B cell (primary cell): ENCODE measurements around the gene TIRAP. TPM values are rescaled to one million over a fixed set of nuclear protein-coding genes. Genes with fewer than 3 reads are reported as not detected.

Experiments
- ATAC-seq: fragments of 200-7000 bp; cut with Tn5 transposase; one replicate; pipeline ENCODE4 v1.10.0; 2021; ENCODE audit warnings: low read depth, mild to moderate bottlenecking, moderate number of reproducible peaks, moderate library complexity
- CTCF ChIA-PET: fragments of 350-600 bp; sonication (Branson Sonifier 250); formaldehyde crosslinking; loops from one replicate; lab custom pipeline; 2021; ENCODE audit warnings: antibody characterized with exemption, inconsistent platforms; lab: Charles Lee
- POLR2A ChIA-PET: fragments of 350-600 bp; sonication (Branson Sonifier 250); formaldehyde crosslinking; loops from one replicate; lab custom pipeline; 2021; ENCODE audit warnings: antibody characterized with exemption; lab: Charles Lee
- DNase-seq: peaks from one replicate; pipeline ENCODE4 v3.0.0; 2013
- H2AFZ ChIP-seq: 2 replicates; pipeline ENCODE4 v1.6.1; 2012; ENCODE audit warnings: mild to moderate bottlenecking, low read depth, low read length; ENCODE audit not compliant: insufficient read depth, poor library complexity, severe bottlenecking
- H3K27ac ChIP-seq, 2 donors: 1 replicate in 1 of 2; 2 replicates in 1 of 2; pipeline ENCODE4 v1.5.1; 2012 to 2013; ENCODE audit warnings: low read length in 2 of 2, mild to moderate bottlenecking in 2 of 2, moderate library complexity in 1 of 2
- H3K27me3 ChIP-seq, 4 experiments: fragments of 200-600 bp in 1 of 4; sonication (generic) in 1 of 4; replicated peaks in 1 of 4; 1 replicate in 2 of 4; 2 replicates in 2 of 4; pipeline versions ENCODE4 v1.6.1 to v1.7.0; 2013 to 2016; ENCODE audit warnings: low read length in 3 of 4, mild to moderate bottlenecking in 2 of 4, mixed read lengths in 1 of 4, moderate library complexity in 1 of 4; ENCODE audit not compliant: insufficient read depth in 4 of 4, control insufficient read depth in 3 of 4; ENCODE audit errors: control extremely low read depth in 1 of 4
- H3K36me3 ChIP-seq, 2 experiments: replicated peaks in 1 of 2; 1 replicate in 1 of 2; 2 replicates in 1 of 2; pipeline versions ENCODE4 v1.6.1 to v1.7.1; 2013; ENCODE audit warnings: low read length in 1 of 2; ENCODE audit not compliant: insufficient read depth in 2 of 2, control insufficient read depth in 1 of 2; ENCODE audit errors: control extremely low read depth in 1 of 2, extremely low read depth in 1 of 2
- H3K4me1 ChIP-seq, 2 donors: fragments of 200-600 bp in 1 of 2; sonication (generic) in 1 of 2; 1 replicate in 1 of 2; 2 replicates in 1 of 2; pipeline versions ENCODE4 v1.5.1 to v1.6.1; 2013 to 2017; ENCODE audit warnings: low read length in 2 of 2; ENCODE audit not compliant: control insufficient read depth in 2 of 2, insufficient read depth in 2 of 2
- H3K4me2 ChIP-seq: replicated peaks from 2 replicates; pipeline ENCODE3; 2012; ENCODE audit warnings: mild to moderate bottlenecking, low read depth, low read length; ENCODE audit not compliant: poor library complexity, severe bottlenecking
- H3K4me3 ChIP-seq, 5 experiments: fragments of 200-600 bp in 1 of 5; sonication (generic) in 1 of 5; 1 replicate in 3 of 5; 2 replicates in 2 of 5; pipeline versions ENCODE4 v1.5.1 to v1.7.0; 2011 to 2016; ENCODE audit warnings: low read length in 4 of 5, mild to moderate bottlenecking in 4 of 5, low read depth in 2 of 5, control low read depth in 1 of 5, moderate library complexity in 1 of 5; ENCODE audit not compliant: insufficient read depth in 1 of 5; ENCODE audit errors: control extremely low read depth in 1 of 5, extremely low read depth in 1 of 5
- H3K79me2 ChIP-seq: fragments of 200-600 bp; sonication (generic); one replicate; pipeline ENCODE4 v1.6.0; 2016; ENCODE audit warnings: low read length; ENCODE audit not compliant: control insufficient read depth, insufficient read depth
- H3K9ac ChIP-seq: fragments of 200-600 bp; sonication (generic); 2 replicates; pipeline ENCODE4 v1.6.1; 2017; ENCODE audit warnings: mild to moderate bottlenecking, low read length, moderate library complexity
- H3K9me3 ChIP-seq, 3 donors: one replicate each; pipeline versions ENCODE4 v1.6.1 to v1.7.1; 2013; ENCODE audit warnings: low read length in 2 of 3; ENCODE audit not compliant: control insufficient read depth in 2 of 3, insufficient read depth in 1 of 3; ENCODE audit errors: control extremely low read depth in 1 of 3
- H4K20me1 ChIP-seq: 2 replicates; pipeline ENCODE4 v1.6.0; 2012; ENCODE audit warnings: mild to moderate bottlenecking, low read length; ENCODE audit not compliant: insufficient read depth, control insufficient read depth, poor library complexity, severe bottlenecking
- H3K27ac Mint-ChIP-seq: one replicate; pipeline ENCODE4 v1.8.0; 2021; ENCODE audit warnings: mixed read lengths
- H3K27me3 Mint-ChIP-seq: one replicate; pipeline ENCODE4 v1.8.0; 2021; ENCODE audit warnings: mixed read lengths
- H3K4me1 Mint-ChIP-seq: one replicate; pipeline ENCODE4 v1.8.0; 2021; ENCODE audit warnings: mixed read lengths
- H3K4me3 Mint-ChIP-seq: one replicate; pipeline ENCODE4 v1.8.0; 2021; ENCODE audit warnings: mixed read lengths
- H3K9me3 Mint-ChIP-seq: one replicate; pipeline ENCODE4 v1.8.0; 2022; ENCODE audit warnings: mixed read lengths; ENCODE audit not compliant: insufficient read depth
- CTCF ChIP-seq: fragments of 200-600 bp; IDR thresholded peaks from one replicate; pipeline ENCODE4 v1.8.0; 2022; ENCODE audit warnings: antibody characterized with exemption, mild to moderate bottlenecking
- EZH2 ChIP-seq: IDR thresholded peaks from 2 replicates; pipeline ENCODE4 v1.6.1; 2012; ENCODE audit warnings: borderline replicate concordance, low read depth, mild to moderate bottlenecking, moderate library complexity, low read length; ENCODE audit not compliant: insufficient read depth, poor library complexity, severe bottlenecking
- WGBS: methylation state at CpG from one replicate; pipeline ENCODE4 v1.1.5; 2013; ENCODE audit warnings: missing lambda C conversion rate; ENCODE audit not compliant: insufficient coverage; 5-methylcytosine and 5-hydroxymethylcytosine counted together
- intact Hi-C: fragments of 100-400 bp; cut with micrococcal nuclease; formaldehyde crosslinking; loops from one replicate; pipeline ENCODE4 v1.10.0; 2022
- polyA plus RNA-seq: library from polyadenylated mRNA; depleted of rRNA; stranded (reverse); fragments of >200 nt; gene quantifications from 2 replicates; pipeline ENCODE4 v1.2.3, GENCODE V29; 2012
- total RNA-seq, 2 donors: library from RNA; stranded (reverse); fragments of 120-200 nt in 1 of 2; gene quantifications; 1 replicate in 1 of 2; 2 replicates in 1 of 2; pipeline versions ENCODE4 v1.2.3 to v1.2.4, GENCODE V29; 2013 to 2022

The TIRAP gene
- total and polyA plus RNA-seq, 2 donors (not counting 1 experiment from before 2014, with no cell fraction given): 9.9 to 25.1 TPM

- CTCF ChIA-PET: no interaction called here
- TF ChIP-seq CTCF: no peak
- no peak for TF ChIP-seq EZH2
- intact Hi-C loops: no loop called here
These were observed 25.1 kb upstream of the TIRAP start for GRCh38 chr11:126257764-126258163.

GRCh38 chr11:126262216-126262615 lies 20.7 kb upstream of the TIRAP start:
- no peak overlapping the region for H3K4me3 ChIP-seq
- intact Hi-C loops: loop anchor here (10.0 kb wide), 1 partner anchor 667 kb away; the partner anchor contains the start of gene STT3A
- no peaks in the 10 kb centered on the region for H3K27me3 ChIP-seq
- Mint-ChIP-seq H3K27me3 (no peaks in the 10 kb centered on the region), H3K9me3 (no peaks in the 10 kb centered on the region), H3K4me1 (peaks cover 8% of the 10 kb centered on the region), H3K27ac (no peak overlapping the region), H3K4me3 (no peak overlapping the region)
- peaks cover 0 to under 1% of the 10 kb centered on the region in 2 donors for H3K4me1 ChIP-seq
- H3K9me3 ChIP-seq: no peaks in the 10 kb centered on the region
- H4K20me1 ChIP-seq: no peaks in the 10 kb centered on the region
- H3K79me2 ChIP-seq: peaks cover 10% of the 10 kb centered on the region
- no peak overlapping the region for H2AFZ ChIP-seq
- DNase-seq: no peak
- no peak overlapping the region for H3K27ac ChIP-seq
- no peak overlapping the region for H3K4me2 ChIP-seq
- 100% methylated on average over 4 of the region's 6 CpGs for WGBS
- ChIA-PET POLR2A (interaction anchor here (0.7 kb wide), 1 partner anchor 12 kb away, joined by 5 read pairs; no protein-coding TSS in a partner anchor), CTCF (no interaction called here)
- TF ChIP-seq EZH2 (no peak), CTCF (no peak)
- H3K36me3 ChIP-seq: peaks cover 3 to 64% of the 10 kb centered on the region in 2 experiments
- no peak overlapping the region for H3K9ac ChIP-seq
- ATAC-seq: no peak

More at GRCh38 chr11:126257764-126258163, 25.1 kb upstream of the TIRAP start:
- Histone ChIP-seq H3K9me3 (no peaks in the 10 kb centered on the region), H4K20me1 (no peaks in the 10 kb centered on the region), H3K4me3 (no peak overlapping the region), H3K27me3 (no peaks in the 10 kb centered on the region), H3K4me2 (no peak overlapping the region), H3K36me3 (peaks cover 2 to 21% of the 10 kb centered on the region in 2 experiments), H3K79me2 (no peaks in the 10 kb centered on the region), H3K4me1 (no peaks in the 10 kb centered on the region), H3K27ac (no peak overlapping the region), H2AFZ (no peak overlapping the region), H3K9ac (no peak overlapping the region)
- Mint-ChIP-seq H3K27me3 (no peaks in the 10 kb centered on the region), H3K4me3 (no peak overlapping the region), H3K4me1 (no peaks in the 10 kb centered on the region), H3K9me3 (no peaks in the 10 kb centered on the region), H3K27ac (no peak overlapping the region)
- POLR2A ChIA-PET: no interaction called here
- no peak for DNase-seq
- ATAC-seq: no peak
- no CpG with 5 or more reads among the region's 2 CpGs for WGBS
